ENCODE results near the gene RNF187. TPM values are rescaled to one million over a fixed set of nuclear protein-coding genes. Genes with fewer than 3 reads are reported as not detected.

RNF187 gene
- total and polyA plus RNA-seq, 2 of the 13 experiments (the other 11 are each of a cell fraction or from before 2014, with no cell fraction given), result 41.3 to 59.4 TPM

DNA sequence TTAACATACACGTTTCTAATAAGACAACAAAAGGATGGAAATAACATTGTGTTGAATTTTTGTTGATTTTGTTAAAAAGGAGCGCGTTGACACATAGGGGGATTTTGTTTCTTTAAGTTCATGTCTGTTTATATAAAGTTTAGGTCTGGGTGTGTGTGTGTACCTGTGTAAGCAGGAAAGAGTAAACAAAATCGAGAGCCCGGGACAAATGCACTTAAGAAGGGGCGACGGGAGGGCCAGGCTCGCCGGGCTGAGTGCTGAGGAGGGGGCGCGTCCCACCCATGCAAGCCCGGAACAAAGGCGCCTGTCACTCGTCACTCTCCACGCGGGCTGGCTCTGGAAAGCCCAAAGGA is 41.7 kb upstream of the RNF187 start (continued):
- TF ChIP-seq, protein P1, sequence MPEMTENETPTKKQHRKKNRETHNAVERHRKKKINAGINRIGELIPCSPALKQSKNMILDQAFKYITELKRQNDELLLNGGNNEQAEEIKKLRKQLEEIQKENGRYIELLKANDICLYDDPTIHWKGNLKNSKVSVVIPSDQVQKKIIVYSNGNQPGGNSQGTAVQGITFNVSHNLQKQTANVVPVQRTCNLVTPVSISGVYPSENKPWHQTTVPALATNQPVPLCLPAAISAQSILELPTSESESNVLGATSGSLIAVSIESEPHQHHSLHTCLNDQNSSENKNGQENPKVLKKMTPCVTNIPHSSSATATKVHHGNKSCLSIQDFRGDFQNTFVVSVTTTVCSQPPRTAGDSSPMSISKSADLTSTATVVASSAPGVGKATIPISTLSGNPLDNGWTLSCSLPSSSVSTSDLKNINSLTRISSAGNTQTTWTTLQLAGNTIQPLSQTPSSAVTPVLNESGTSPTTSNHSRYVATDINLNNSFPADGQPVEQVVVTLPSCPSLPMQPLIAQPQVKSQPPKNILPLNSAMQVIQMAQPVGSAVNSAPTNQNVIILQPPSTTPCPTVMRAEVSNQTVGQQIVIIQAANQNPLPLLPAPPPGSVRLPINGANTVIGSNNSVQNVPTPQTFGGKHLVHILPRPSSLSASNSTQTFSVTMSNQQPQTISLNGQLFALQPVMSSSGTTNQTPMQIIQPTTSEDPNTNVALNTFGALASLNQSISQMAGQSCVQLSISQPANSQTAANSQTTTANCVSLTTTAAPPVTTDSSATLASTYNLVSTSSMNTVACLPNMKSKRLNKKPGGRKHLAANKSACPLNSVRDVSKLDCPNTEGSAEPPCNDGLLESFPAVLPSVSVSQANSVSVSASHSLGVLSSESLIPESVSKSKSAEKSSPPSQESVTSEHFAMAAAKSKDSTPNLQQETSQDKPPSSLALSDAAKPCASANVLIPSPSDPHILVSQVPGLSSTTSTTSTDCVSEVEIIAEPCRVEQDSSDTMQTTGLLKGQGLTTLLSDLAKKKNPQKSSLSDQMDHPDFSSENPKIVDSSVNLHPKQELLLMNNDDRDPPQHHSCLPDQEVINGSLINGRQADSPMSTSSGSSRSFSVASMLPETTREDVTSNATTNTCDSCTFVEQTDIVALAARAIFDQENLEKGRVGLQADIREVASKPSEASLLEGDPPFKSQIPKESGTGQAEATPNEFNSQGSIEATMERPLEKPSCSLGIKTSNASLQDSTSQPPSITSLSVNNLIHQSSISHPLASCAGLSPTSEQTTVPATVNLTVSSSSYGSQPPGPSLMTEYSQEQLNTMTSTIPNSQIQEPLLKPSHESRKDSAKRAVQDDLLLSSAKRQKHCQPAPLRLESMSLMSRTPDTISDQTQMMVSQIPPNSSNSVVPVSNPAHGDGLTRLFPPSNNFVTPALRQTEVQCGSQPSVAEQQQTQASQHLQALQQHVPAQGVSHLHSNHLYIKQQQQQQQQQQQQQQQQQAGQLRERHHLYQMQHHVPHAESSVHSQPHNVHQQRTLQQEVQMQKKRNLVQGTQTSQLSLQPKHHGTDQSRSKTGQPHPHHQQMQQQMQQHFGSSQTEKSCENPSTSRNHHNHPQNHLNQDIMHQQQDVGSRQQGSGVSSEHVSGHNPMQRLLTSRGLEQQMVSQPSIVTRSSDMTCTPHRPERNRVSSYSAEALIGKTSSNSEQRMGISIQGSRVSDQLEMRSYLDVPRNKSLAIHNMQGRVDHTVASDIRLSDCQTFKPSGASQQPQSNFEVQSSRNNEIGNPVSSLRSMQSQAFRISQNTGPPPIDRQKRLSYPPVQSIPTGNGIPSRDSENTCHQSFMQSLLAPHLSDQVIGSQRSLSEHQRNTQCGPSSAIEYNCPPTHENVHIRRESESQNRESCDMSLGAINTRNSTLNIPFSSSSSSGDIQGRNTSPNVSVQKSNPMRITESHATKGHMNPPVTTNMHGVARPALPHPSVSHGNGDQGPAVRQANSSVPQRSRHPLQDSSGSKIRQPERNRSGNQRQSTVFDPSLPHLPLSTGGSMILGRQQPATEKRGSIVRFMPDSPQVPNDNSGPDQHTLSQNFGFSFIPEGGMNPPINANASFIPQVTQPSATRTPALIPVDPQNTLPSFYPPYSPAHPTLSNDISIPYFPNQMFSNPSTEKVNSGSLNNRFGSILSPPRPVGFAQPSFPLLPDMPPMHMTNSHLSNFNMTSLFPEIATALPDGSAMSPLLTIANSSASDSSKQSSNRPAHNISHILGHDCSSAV (CRISPR knock-in tag; IDR thresholded peaks at IDR 0.05; ENCODE audit: borderline replicate concordance), result no peak
- TF ChIP-seq ZMAT3 (CRISPR knock-in tag; conservative IDR thresholded peaks at IDR 0.05) (no peak), THYN1 (CRISPR knock-in tag; IDR thresholded peaks at IDR 0.05; ENCODE audit: borderline replicate concordance, low read depth) (no peak), TOPORS (CRISPR knock-in tag; IDR thresholded peaks at IDR 0.05) (no peak), HNRNPK (IDR thresholded peaks at IDR 0.05; ENCODE audit: low read depth, low read length, poor library complexity, severe bottlenecking) (no peak), KDM3A (CRISPR knock-in tag; IDR thresholded peaks at IDR 0.05; ENCODE audit: low read depth) (no peak)
- TF ChIP-seq, protein P2, sequence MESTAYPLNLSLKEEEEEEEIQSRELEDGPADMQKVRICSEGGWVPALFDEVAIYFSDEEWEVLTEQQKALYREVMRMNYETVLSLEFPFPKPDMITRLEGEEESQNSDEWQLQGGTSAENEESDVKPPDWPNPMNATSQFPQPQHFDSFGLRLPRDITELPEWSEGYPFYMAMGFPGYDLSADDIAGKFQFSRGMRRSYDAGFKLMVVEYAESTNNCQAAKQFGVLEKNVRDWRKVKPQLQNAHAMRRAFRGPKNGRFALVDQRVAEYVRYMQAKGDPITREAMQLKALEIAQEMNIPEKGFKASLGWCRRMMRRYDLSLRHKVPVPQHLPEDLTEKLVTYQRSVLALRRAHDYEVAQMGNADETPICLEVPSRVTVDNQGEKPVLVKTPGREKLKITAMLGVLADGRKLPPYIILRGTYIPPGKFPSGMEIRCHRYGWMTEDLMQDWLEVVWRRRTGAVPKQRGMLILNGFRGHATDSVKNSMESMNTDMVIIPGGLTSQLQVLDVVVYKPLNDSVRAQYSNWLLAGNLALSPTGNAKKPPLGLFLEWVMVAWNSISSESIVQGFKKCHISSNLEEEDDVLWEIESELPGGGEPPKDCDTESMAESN (CRISPR knock-in tag; conservative IDR thresholded peaks at IDR 0.05), result no peak
- TF ChIP-seq, protein P3, sequence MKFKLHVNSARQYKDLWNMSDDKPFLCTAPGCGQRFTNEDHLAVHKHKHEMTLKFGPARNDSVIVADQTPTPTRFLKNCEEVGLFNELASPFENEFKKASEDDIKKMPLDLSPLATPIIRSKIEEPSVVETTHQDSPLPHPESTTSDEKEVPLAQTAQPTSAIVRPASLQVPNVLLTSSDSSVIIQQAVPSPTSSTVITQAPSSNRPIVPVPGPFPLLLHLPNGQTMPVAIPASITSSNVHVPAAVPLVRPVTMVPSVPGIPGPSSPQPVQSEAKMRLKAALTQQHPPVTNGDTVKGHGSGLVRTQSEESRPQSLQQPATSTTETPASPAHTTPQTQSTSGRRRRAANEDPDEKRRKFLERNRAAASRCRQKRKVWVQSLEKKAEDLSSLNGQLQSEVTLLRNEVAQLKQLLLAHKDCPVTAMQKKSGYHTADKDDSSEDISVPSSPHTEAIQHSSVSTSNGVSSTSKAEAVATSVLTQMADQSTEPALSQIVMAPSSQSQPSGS (CRISPR knock-in tag; IDR thresholded peaks at IDR 0.05), result no peak
- TF ChIP-seq, protein P4, sequence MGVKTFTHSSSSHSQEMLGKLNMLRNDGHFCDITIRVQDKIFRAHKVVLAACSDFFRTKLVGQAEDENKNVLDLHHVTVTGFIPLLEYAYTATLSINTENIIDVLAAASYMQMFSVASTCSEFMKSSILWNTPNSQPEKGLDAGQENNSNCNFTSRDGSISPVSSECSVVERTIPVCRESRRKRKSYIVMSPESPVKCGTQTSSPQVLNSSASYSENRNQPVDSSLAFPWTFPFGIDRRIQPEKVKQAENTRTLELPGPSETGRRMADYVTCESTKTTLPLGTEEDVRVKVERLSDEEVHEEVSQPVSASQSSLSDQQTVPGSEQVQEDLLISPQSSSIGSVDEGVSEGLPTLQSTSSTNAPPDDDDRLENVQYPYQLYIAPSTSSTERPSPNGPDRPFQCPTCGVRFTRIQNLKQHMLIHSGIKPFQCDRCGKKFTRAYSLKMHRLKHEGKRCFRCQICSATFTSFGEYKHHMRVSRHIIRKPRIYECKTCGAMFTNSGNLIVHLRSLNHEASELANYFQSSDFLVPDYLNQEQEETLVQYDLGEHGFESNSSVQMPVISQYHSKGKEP (CRISPR knock-in tag; IDR thresholded peaks at IDR 0.05), result no peak
- TF ChIP-seq, protein P5, sequence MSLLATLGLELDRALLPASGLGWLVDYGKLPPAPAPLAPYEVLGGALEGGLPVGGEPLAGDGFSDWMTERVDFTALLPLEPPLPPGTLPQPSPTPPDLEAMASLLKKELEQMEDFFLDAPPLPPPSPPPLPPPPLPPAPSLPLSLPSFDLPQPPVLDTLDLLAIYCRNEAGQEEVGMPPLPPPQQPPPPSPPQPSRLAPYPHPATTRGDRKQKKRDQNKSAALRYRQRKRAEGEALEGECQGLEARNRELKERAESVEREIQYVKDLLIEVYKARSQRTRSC (CRISPR knock-in tag; IDR thresholded peaks at IDR 0.05; ENCODE audit: low read depth), result no peak
- TF ChIP-seq, protein P6, sequence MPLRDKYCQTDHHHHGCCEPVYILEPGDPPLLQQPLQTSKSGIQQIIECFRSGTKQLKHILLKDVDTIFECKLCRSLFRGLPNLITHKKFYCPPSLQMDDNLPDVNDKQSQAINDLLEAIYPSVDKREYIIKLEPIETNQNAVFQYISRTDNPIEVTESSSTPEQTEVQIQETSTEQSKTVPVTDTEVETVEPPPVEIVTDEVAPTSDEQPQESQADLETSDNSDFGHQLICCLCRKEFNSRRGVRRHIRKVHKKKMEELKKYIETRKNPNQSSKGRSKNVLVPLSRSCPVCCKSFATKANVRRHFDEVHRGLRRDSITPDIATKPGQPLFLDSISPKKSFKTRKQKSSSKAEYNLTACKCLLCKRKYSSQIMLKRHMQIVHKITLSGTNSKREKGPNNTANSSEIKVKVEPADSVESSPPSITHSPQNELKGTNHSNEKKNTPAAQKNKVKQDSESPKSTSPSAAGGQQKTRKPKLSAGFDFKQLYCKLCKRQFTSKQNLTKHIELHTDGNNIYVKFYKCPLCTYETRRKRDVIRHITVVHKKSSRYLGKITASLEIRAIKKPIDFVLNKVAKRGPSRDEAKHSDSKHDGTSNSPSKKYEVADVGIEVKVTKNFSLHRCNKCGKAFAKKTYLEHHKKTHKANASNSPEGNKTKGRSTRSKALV (CRISPR knock-in tag; IDR thresholded peaks at IDR 0.05), result no peak
